Colonic mucosa (tissue), 4 donors: ENCODE data around the gene VAX1. TPM values are rescaled to one million over a fixed set of nuclear protein-coding genes. Genes with fewer than 3 reads are reported as not detected.

Source experiments
- DNase-seq: peaks from one replicate; pipeline ENCODE4 v3.0.0-alpha.2; 2020
- H3K27ac ChIP-seq: fragments of 200-600 bp; one replicate; pipeline ENCODE4 v1.8.0; 2021
- H3K27me3 ChIP-seq: fragments of 200-600 bp; one replicate; pipeline ENCODE4 v1.8.0; 2021
- H3K36me3 ChIP-seq: fragments of 200-600 bp; one replicate; pipeline ENCODE4 v1.8.0; 2021
- H3K4me1 ChIP-seq: fragments of 200-600 bp; one replicate; pipeline ENCODE4 v1.8.0; 2021; ENCODE audit warnings: mild to moderate bottlenecking
- H3K4me3 ChIP-seq: fragments of 200-600 bp; one replicate; pipeline ENCODE4 v1.8.0; 2021
- H3K9ac ChIP-seq, 2 donors: one replicate each; pipeline ENCODE4 v1.7.0; 2013; ENCODE audit warnings: control low read depth in 2 of 2, low read depth in 2 of 2, low read length in 2 of 2
- H3K9me3 ChIP-seq: fragments of 200-600 bp; one replicate; pipeline ENCODE4 v1.8.0; 2021
- intact Hi-C: fragments of 100-400 bp; cut with DNase I; formaldehyde crosslinking; loops from one replicate; pipeline ENCODE4 v1.14.1; 2022
- total RNA-seq, 2 donors: library from RNA; stranded (reverse); fragmentation: NEBNext Ultra II Directional in 1 of 2; extraction: Animal tissue kit (Norgen Biotek cat#: 25700) in 1 of 2; gene quantifications; one replicate each; pipeline ENCODE4 v1.2.1, GENCODE V29; 2021
- TF ChIP-seq, protein P1 (sequence below): fragments of 200-600 bp; IDR thresholded peaks from one replicate; pipeline ENCODE4 v1.8.0; 2022; ENCODE audit warnings: antibody characterized with exemption, mild to moderate bottlenecking
- donor health status: healthy.
- donor health status: DM: no; HTN: no; CAD: no.
- donor health status: DM: no; HTN: no; CAD: no.

Gene VAX1
- total RNA-seq, 2 donors from 2014 or later, result not detected

DNA sequence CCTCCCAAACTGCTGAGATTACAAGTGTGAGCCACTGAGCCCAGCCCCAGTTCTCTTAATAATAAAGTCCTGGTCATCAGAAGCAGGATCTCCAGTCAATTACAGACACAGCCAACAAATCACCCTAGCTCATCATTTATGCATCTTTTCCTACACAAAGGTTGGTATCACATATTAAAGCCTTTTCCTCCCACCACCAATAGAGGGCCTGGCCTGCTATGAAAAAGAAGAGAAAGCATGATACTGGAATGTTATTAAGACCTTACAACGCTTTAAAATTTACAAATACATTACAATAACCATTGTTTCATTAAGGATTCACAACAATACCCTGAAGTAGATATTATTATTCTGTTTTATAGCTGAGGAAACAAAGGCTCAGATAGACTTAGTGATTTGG lies 25.9 kb downstream of the VAX1 start:
- no peak overlapping the region for H3K9ac ChIP-seq
- H3K4me1 ChIP-seq, result no peaks in the 10 kb centered on the region
- H3K4me3 ChIP-seq, result no peak overlapping the region
- no peak overlapping the region for H3K27ac ChIP-seq
- no peak for DNase-seq
- intact Hi-C loops, result no loop called here
- H3K36me3 ChIP-seq, result no peaks in the 10 kb centered on the region
- H3K27me3 ChIP-seq, result no peaks in the 10 kb centered on the region
- TF ChIP-seq, protein P1, sequence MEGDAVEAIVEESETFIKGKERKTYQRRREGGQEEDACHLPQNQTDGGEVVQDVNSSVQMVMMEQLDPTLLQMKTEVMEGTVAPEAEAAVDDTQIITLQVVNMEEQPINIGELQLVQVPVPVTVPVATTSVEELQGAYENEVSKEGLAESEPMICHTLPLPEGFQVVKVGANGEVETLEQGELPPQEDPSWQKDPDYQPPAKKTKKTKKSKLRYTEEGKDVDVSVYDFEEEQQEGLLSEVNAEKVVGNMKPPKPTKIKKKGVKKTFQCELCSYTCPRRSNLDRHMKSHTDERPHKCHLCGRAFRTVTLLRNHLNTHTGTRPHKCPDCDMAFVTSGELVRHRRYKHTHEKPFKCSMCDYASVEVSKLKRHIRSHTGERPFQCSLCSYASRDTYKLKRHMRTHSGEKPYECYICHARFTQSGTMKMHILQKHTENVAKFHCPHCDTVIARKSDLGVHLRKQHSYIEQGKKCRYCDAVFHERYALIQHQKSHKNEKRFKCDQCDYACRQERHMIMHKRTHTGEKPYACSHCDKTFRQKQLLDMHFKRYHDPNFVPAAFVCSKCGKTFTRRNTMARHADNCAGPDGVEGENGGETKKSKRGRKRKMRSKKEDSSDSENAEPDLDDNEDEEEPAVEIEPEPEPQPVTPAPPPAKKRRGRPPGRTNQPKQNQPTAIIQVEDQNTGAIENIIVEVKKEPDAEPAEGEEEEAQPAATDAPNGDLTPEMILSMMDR, result no peak
- no peaks in the 10 kb centered on the region for H3K9me3 ChIP-seq

DNA sequence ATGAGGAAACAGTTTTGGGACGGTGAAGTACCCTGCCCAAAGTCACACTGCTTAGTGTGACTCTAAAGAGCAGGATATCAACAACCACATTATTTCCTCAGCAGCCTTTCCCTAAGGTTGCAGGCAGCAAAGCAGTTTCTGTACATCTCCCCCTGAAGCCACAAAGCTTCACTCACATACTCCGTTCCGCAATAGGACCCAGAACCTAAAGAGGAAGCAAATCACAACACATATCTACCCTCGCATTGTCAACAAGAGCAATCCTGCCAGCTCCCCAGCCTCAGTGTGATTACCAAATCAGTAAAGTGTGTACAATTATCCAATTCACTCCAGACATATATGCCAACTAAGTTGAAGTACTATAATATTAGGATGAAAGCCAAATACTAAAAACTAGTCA lies 30.8 kb downstream of the VAX1 start:
- no peak for DNase-seq
- H3K4me1 ChIP-seq, result no peaks in the 10 kb centered on the region
- H3K9ac ChIP-seq, result no peak overlapping the region
- H3K9me3 ChIP-seq, result no peaks in the 10 kb centered on the region
- no peak overlapping the region for H3K4me3 ChIP-seq
- H3K36me3 ChIP-seq, result no peaks in the 10 kb centered on the region
- TF ChIP-seq, protein P1, result no peak
- no peaks in the 10 kb centered on the region for H3K27me3 ChIP-seq
- no peak overlapping the region for H3K27ac ChIP-seq
- intact Hi-C loops, result no loop called here

DNA sequence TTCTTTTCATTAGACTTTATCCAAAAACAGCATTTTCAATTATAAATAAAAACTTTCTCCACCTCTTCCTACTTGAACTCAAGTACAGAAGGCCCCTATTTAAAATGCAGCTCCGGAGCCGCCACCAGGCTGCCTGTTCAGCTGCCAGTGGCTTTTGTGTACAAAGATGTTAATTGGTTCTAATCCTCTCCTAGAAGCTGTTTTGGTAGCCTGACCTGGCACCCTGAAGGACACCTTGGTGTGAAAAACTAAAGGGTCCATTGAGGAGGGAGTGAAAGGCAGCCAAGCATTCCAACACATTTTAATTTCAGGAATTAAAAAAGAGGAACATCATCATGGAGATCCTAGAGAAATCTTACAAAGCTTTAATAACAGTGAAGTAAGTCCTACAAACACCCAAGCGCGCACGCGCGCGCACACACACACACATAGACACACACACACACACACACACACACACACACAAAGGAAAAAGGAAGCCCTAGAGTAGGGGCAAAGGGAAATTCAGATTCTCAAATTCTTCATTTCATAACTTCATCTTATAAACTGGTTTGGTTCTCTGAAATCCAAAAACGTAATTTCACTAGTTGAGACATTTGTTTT lies 41.4 kb downstream of the VAX1 start:
- Histone ChIP-seq H3K4me1 (no peaks in the 10 kb centered on the region), H3K27me3 (no peaks in the 10 kb centered on the region), H3K9ac (no peak overlapping the region), H3K9me3 (no peaks in the 10 kb centered on the region), H3K4me3 (no peak overlapping the region), H3K27ac (no peak overlapping the region), H3K36me3 (no peaks in the 10 kb centered on the region)
- no peak for DNase-seq
- TF ChIP-seq, protein P1, result no peak
- intact Hi-C loops, result no loop called here

DNA sequence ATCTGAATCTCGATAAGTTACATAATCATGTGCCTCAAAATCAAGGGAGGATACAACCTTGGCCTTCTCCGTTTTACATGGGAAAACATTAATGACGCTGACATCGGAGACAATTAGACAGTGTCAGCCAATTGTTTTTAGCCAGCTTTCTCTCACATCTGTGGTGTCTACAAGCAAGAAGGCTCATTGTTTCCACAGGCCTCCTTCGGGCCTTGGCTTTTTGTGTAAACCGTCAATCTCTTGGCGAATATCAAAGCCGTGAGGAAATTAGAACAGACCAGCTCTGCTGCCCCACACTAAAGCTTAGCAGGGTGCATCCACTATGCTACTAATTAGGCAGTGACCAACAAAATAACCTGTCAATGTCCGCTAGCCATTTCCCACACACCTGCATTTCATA lies 43.2 kb downstream of the VAX1 start:
- no peak for DNase-seq
- Histone ChIP-seq H3K9ac (no peak overlapping the region), H3K4me3 (no peak overlapping the region), H3K27me3 (no peaks in the 10 kb centered on the region), H3K4me1 (no peaks in the 10 kb centered on the region), H3K9me3 (no peaks in the 10 kb centered on the region), H3K27ac (no peak overlapping the region), H3K36me3 (no peaks in the 10 kb centered on the region)
- intact Hi-C loops, result no loop called here
- TF ChIP-seq, protein P1, result no peak

DNA sequence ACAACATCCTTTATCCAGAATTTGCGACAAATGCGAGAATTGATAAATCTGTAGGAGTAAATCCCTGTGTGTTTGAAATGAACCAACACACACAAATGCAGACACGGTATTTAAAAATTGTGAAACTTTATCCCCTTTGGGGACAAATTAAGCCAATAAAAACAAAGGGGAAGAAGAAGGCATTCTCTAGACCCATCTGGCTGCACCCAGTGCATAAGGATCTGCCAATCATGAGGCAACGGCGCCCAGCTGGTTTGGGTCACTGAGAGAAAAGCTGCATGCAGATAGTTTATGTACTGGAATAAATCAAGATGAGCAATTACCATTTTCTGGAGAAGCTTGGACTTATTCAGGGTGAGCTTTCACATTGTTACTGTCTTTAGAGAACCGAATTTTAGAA lies 45.7 kb downstream of the VAX1 start:
- TF ChIP-seq, protein P1, result no peak
- H3K27me3 ChIP-seq, result no peaks in the 10 kb centered on the region
- H3K4me3 ChIP-seq, result no peak overlapping the region
- DNase-seq, result no peak
- H3K27ac ChIP-seq, result no peak overlapping the region
- intact Hi-C loops, result no loop called here
- no peaks in the 10 kb centered on the region for H3K9me3 ChIP-seq
- no peaks in the 10 kb centered on the region for H3K4me1 ChIP-seq
- no peaks in the 10 kb centered on the region for H3K36me3 ChIP-seq
- H3K9ac ChIP-seq, result no peak overlapping the region
